ENCODE results near the gene SEMA6A.

The SEMA6A gene

GRCh38 chr5:116576053-116576713, 1.6 kb upstream of the SEMA6A start:
- DNase-seq (ENCODE audit: low read depth in 2 of 2) = peak; percentile 35 to 36

- no peak for DNase-seq (ENCODE audit: low read depth in 2 of 2)
Observed at GRCh38 chr5:116575326-116576052, 866 bp upstream of the SEMA6A start.

- DNase-seq (ENCODE audit: low read depth in 2 of 2) = no peak
Observed at GRCh38 chr5:116573702-116574366, 789 bp downstream of the SEMA6A start.

- no peak for DNase-seq (ENCODE audit: low read depth in 2 of 2)
Observed at GRCh38 chr5:116573279-116573701, 1.3 kb downstream of the SEMA6A start.

GRCh38 chr5:116572350-116573278, 2.0 kb downstream of the SEMA6A start:
- no peak for DNase-seq (ENCODE audit: low read depth in 2 of 2)

GRCh38 chr5:116571568-116572349, 2.9 kb downstream of the SEMA6A start:
- no peak for DNase-seq (ENCODE audit: low read depth in 2 of 2)

- no peak for DNase-seq (ENCODE audit: low read depth in 2 of 2)
Observed at GRCh38 chr5:116569999-116570398, 4.6 kb downstream of the SEMA6A start.

- no peak for DNase-seq (ENCODE audit: low read depth in 2 of 2)
Observed at GRCh38 chr5:116567106-116567505, 7.5 kb downstream of the SEMA6A start.

GRCh38 chr5:116566251-116566650, 8.4 kb downstream of the SEMA6A start:
- no peak for DNase-seq (ENCODE audit: low read depth in 2 of 2)

GRCh38 chr5:116564756-116565490, 9.7 kb downstream of the SEMA6A start:
- DNase-seq (ENCODE audit: low read depth in 2 of 2) = no peak

- no peak for DNase-seq (ENCODE audit: low read depth in 2 of 2)
Observed at GRCh38 chr5:116564312-116564711, 10.3 kb downstream of the SEMA6A start.

GRCh38 chr5:116563736-116564308, 10.8 kb downstream of the SEMA6A start:
- DNase-seq (ENCODE audit: low read depth in 2 of 2) = no peak

GRCh38 chr5:116562669-116563068, 12.0 kb downstream of the SEMA6A start:
- no peak for DNase-seq (ENCODE audit: low read depth in 2 of 2)

- no peak for DNase-seq (ENCODE audit: low read depth in 2 of 2)
Observed at GRCh38 chr5:116561658-116562057, 13.0 kb downstream of the SEMA6A start.

GRCh38 chr5:116559673-116560164, 14.9 kb downstream of the SEMA6A start:
- no peak for DNase-seq (ENCODE audit: low read depth in 2 of 2)

GRCh38 chr5:116559239-116559638, 15.4 kb downstream of the SEMA6A start:
- no peak for DNase-seq (ENCODE audit: low read depth in 2 of 2)

- no peak for DNase-seq (ENCODE audit: low read depth in 2 of 2)
Observed at GRCh38 chr5:116557669-116558271, 16.9 kb downstream of the SEMA6A start.

GRCh38 chr5:116554764-116555163, 19.9 kb downstream of the SEMA6A start:
- DNase-seq (ENCODE audit: low read depth in 2 of 2) = no peak

- DNase-seq (ENCODE audit: low read depth in 2 of 2) = no peak
Observed at GRCh38 chr5:116553366-116553765, 21.3 kb downstream of the SEMA6A start.

All from fibroblast of skin of left biceps (primary cell).